PC-9 (cell line): Measurements from ENCODE around the gene PLTP. TPM values are rescaled to one million over a fixed set of nuclear protein-coding genes. Genes with fewer than 3 reads are reported as not detected.

Experiments
- Bru-seq: library from RNA; stranded (reverse); fragments of 400-500 nt; gene quantifications from one replicate; lab custom pipeline; 2021; lab: Mats Ljungman, UMichigan
- BruChase-seq, 2 experiments: library from RNA; stranded (reverse); fragments of 400-500 nt; gene quantifications; one replicate each; lab custom pipeline; 2021; lab: Mats Ljungman, UMichigan
- BruUV-seq: library from RNA; stranded (reverse); fragments of 400-500 nt; replicated peaks from 2 replicates; lab custom pipeline; 2021; lab: Mats Ljungman, UMichigan
- CTCF ChIA-PET: fragments of 300-600 bp; sonication (Branson Sonifier 250); formaldehyde crosslinking; loops from one replicate; lab custom pipeline; 2022; ENCODE audit warnings: antibody characterized with exemption; lab: Charles Lee
- POLR2A ChIA-PET: fragments of 300-600 bp; sonication (Branson Sonifier 250); formaldehyde crosslinking; loops from one replicate; lab custom pipeline; 2022; ENCODE audit warnings: antibody characterized with exemption; ENCODE audit not compliant: unreplicated experiment; lab: Charles Lee
- DNase-seq, 2 experiments: peaks; one replicate each; pipeline versions ENCODE4 v3.0.0 to v3.0.0-alpha.2; 2015 to 2022; ENCODE audit warnings: mixed read lengths in 1 of 2
- H2AFZ ChIP-seq: fragments of 200-600 bp; sonication (generic); 2 replicates; pipeline ENCODE4 v1.8.1; 2017; ENCODE audit warnings: antibody characterized with exemption
- H3F3A ChIP-seq: fragments of 200-600 bp; sonication (generic); 2 replicates; pipeline ENCODE4 v1.8.1; 2017; ENCODE audit warnings: antibody characterized with exemption, mild to moderate bottlenecking, low read depth; ENCODE audit not compliant: insufficient read depth
- H3K27ac ChIP-seq: fragments of 200-600 bp; sonication (generic); 2 replicates; pipeline ENCODE4 v1.6.1; 2016; ENCODE audit warnings: mixed run types
- H3K27me3 ChIP-seq: fragments of 200-600 bp; sonication (generic); 2 replicates; pipeline ENCODE4 v1.6.1; 2016; ENCODE audit warnings: low read depth, mixed run types; ENCODE audit not compliant: insufficient read depth
- H3K36me3 ChIP-seq: fragments of 200-600 bp; sonication (generic); 2 replicates; pipeline ENCODE4 v1.6.1; 2016; ENCODE audit warnings: low read depth, mixed run types
- H3K4me1 ChIP-seq: fragments of 200-600 bp; sonication (generic); replicated peaks from 2 replicates; pipeline ENCODE4 v1.6.1; 2016; ENCODE audit warnings: mixed run types; ENCODE audit not compliant: insufficient read depth
- H3K4me2 ChIP-seq: fragments of 200-600 bp; sonication (generic); 2 replicates; pipeline ENCODE4 v1.6.1; 2017; ENCODE audit warnings: mixed run types
- H3K4me3 ChIP-seq: fragments of 200-600 bp; sonication (generic); 2 replicates; pipeline ENCODE4 v1.6.1; 2016; ENCODE audit warnings: mixed run types
- H3K79me2 ChIP-seq: fragments of 200-600 bp; sonication (generic); 2 replicates; pipeline ENCODE4 v1.6.1; 2017; ENCODE audit warnings: low read depth, mixed run types
- H3K9me2 ChIP-seq: fragments of 200-600 bp; sonication (generic); 2 replicates; pipeline ENCODE4 v1.8.1; 2017; ENCODE audit warnings: mild to moderate bottlenecking; ENCODE audit not compliant: insufficient read depth
- H3K9me3 ChIP-seq: fragments of 200-600 bp; sonication (generic); 2 replicates; pipeline ENCODE4 v1.8.1; 2016; ENCODE audit warnings: low read depth; ENCODE audit not compliant: insufficient read depth
- H4K20me1 ChIP-seq: fragments of 200-600 bp; sonication (generic); 2 replicates; pipeline ENCODE4 v1.8.1; 2017; ENCODE audit not compliant: insufficient read depth
- CTCF ChIP-seq: fragments of 200-600 bp; sonication (generic); conservative IDR thresholded peaks from 2 replicates; pipeline ENCODE4 v1.6.1; 2017; ENCODE audit warnings: mixed run types, antibody characterized with exemption, mild to moderate bottlenecking, moderate library complexity
- EZH2 ChIP-seq: fragments of 200-600 bp; sonication (generic); IDR thresholded peaks from 2 replicates; pipeline ENCODE4 v1.8.0; 2017; ENCODE audit warnings: antibody characterized with exemption, low read depth
- intact Hi-C: fragments of 100-400 bp; cut with micrococcal nuclease; formaldehyde crosslinking; loops from one replicate; pipeline ENCODE4 v1.10.0; 2022; ENCODE audit not compliant: unreplicated experiment
- long read RNA-seq: library from polyadenylated mRNA; stranded (forward); transcript quantifications from one replicate; pipeline ENCODE4 v2.0.0, GENCODE V29; 2022
- total RNA-seq: library from RNA; stranded (reverse); gene quantifications from 2 replicates; pipeline ENCODE4 v1.2.3, GENCODE V29; 2021

Gene PLTP
- total RNA-seq (113 and 127 TPM in 2 replicates), Bru-seq, nascent RNA (percentile 69 among the genes with signal in this experiment), BruChase-seq, experiment 1, labeled RNA remaining after a 2-hour chase (percentile 63 among the genes with signal in this experiment), BruChase-seq, experiment 2, labeled RNA remaining after a 6-hour chase (percentile 71 among the genes with signal in this experiment)
- long read RNA-seq, transcript PLTP-203 (16 exons, 1,743 nt): major isoform, 174 of 205 reads
- long read RNA-seq, partial matches to known transcripts: 7 of 205 reads
- long read RNA-seq, other reads (novel, unspliced or antisense): 17 of 205 reads

GRCh38 chr20:45911486-45912343, at the start of gene PLTP:
PLTP (minus strand) TSS chr20:45912155; CDS start chr20:45911452, 703 bp downstream.
- peak within 1 kb of the TSS; percentile 63 for H3K4me3 ChIP-seq

DNA sequence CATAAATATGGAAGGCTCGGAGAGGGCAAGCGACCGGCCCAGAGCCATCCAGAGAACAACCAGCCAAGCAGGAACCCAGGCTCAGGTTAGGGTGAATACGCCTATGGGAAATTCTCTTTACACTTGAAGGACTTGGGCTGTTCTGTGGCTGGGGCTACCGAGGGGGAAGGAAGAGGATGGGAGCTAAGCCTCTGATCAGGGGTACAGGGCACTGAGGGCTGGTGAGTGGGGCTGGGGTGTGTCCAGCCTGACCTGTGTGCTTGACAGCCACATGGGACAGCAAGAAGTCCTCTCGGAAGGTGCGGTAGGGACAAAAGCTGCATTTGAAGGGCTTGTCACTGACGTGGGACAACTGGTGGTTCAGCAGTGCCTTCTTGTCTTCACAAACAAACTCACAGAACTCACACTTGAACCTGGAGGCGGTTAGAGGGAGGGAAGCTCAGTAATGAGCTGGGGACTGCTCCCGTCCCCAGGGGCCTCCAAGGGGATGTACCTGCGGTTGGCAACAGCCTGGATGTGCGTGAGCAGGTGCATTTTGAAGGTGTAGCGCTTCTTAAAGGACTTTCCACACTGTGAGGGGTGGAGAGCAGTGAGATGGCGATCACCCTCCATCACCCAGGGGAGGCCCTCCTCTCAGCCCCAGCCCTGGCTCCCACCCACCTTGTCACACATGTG, 48.1 kb upstream of the PLTP start:
- no peaks in the 10 kb centered on the region for H3F3A ChIP-seq
- H3K9me2 ChIP-seq: no peaks in the 10 kb centered on the region
- no peak overlapping the region for H3K4me3 ChIP-seq
- H3K27ac ChIP-seq: no peak overlapping the region
- BruUV-seq: no TSS peak
- intact Hi-C loops: loop anchor here (5.0 kb wide), 1 partner anchor 148 kb away; the partner anchor contains the start of gene UBE2C
- no peak for TF ChIP-seq CTCF
- H3K36me3 ChIP-seq: peaks cover 14% of the 10 kb centered on the region; the same call in 1 of the 2 replicates
- peak in 1 of 2 experiments; percentile 23 for DNase-seq
- H3K79me2 ChIP-seq: no peaks in the 10 kb centered on the region
- no peaks in the 10 kb centered on the region for H4K20me1 ChIP-seq
- ChIA-PET CTCF (interaction anchor here (0.7 kb wide), 1 partner anchor 140 kb away, joined by 4 read pairs; no protein-coding TSS in a partner anchor), POLR2A (no interaction called here)
- no peak overlapping the region for H3K4me2 ChIP-seq
- no peak overlapping the region for H2AFZ ChIP-seq
- H3K4me1 ChIP-seq: no peaks in the 10 kb centered on the region
- no peaks in the 10 kb centered on the region for H3K9me3 ChIP-seq
- no peaks in the 10 kb centered on the region for H3K27me3 ChIP-seq

More at GRCh38 chr20:45911486-45912343, at the start of gene PLTP:
- no peaks in the 10 kb centered on the region; the same call in 1 of the 2 replicates for H4K20me1 ChIP-seq
- no peaks in the 10 kb centered on the region for H3K9me2 ChIP-seq
- ChIA-PET CTCF (interaction anchor here (0.7 kb wide), 1 partner anchor 50 kb away, joined by 6 read pairs; no protein-coding TSS in a partner anchor), POLR2A (interaction anchor here (0.5 to 0.6 kb wide), 3 partner anchors 11 to 886 kb away, joined by 3 to 4 read pairs (median 3); no protein-coding TSS in a partner anchor)
- peaks cover 23% of the 10 kb centered on the region for H3F3A ChIP-seq
- TF ChIP-seq EZH2: no peak
- no peak for TF ChIP-seq CTCF
- intact Hi-C loops: loop anchor here (2.0 kb wide), 1 partner anchor 23 kb away; the partner anchor contains the start of gene PCIF1
- H3K27ac ChIP-seq: peak within 1 kb of the TSS; percentile 38
- H3K4me2 ChIP-seq: peak within 1 kb of the TSS; percentile 77
- 0 out of 2 replicates have a peak, but pooled peaks cover 4% of the 10 kb centered on the region for H3K36me3 ChIP-seq
- TSS peak; percentile 82 for BruUV-seq
- peak within 1 kb of the TSS; percentile 66 for H2AFZ ChIP-seq
- no peaks in the 10 kb centered on the region for H3K9me3 ChIP-seq
- DNase-seq: peak; percentile 50 to 75
- H3K4me1 ChIP-seq: peaks cover 22% of the 10 kb centered on the region
- H3K27me3 ChIP-seq: no peaks in the 10 kb centered on the region
- H3K79me2 ChIP-seq: peaks cover 6% of the 10 kb centered on the region
